HG02870 (cell line): ENCODE measurements around the gene MYH6.

Experiments used
- ATAC-seq: cut with Tn5 transposase; IDR thresholded peaks from one replicate; pipeline ENCODE4 v1.9.1; 2021; ENCODE audit warnings: mild to moderate bottlenecking, moderate library complexity; ENCODE audit not compliant: unreplicated experiment

MYH6 gene

DNA sequence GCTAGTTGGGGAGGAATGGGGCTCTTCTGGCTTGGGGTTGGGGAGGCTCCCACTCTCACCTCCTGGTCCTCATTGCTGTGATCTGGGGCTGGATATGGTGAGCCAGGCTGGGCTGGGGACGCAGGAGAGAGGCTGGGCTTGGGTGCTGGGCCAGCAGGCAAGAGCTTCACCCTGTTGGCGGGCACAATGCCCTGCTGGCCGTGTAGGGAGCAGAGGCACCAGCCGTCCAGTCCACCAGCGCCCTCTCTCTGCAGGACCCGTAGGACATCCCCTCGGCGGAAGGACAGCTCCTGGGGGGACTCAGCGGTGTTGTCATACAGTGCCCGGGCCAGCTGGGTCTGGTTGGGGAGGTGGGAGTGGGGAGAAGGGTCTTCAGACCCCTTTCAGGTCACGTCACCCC is 47.6 kb downstream of the MYH6 start:
- ATAC-seq: no peak

DNA sequence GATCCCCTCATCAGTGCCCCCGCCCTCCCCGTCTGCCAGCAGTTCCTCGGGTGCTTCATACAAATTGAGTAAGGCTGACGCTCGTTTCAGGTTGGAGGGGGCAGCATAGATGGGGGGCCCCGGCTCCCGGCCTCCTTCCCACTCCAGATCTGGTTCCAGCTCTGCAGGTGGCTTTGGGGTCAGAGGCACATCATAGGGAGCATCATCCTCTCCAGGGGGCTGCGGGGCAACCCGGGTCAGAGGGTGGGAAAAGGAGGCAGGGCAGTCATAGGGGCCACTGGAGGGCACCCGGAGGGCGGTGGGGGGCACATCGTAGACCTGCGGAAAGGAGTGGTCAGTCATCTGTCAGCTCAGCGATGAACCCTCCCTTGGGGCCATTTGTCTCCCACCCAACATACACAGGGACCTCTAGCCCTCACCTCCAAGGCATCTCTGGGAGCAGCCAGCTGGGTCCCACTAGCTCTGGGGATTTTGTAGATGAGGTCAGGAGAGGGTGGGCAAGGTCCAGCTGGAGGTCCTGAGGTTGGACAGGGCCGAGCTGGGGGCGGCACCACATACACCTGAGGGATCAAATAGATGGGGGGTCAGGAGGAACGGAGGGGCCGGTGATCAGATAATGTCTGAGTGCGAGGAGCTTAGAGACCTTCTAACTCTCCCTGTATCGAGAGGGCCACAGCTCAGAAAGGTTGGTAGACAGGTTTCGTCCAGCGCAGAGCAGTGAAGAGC is 48.2 kb downstream of the MYH6 start:
- no peak for ATAC-seq

DNA sequence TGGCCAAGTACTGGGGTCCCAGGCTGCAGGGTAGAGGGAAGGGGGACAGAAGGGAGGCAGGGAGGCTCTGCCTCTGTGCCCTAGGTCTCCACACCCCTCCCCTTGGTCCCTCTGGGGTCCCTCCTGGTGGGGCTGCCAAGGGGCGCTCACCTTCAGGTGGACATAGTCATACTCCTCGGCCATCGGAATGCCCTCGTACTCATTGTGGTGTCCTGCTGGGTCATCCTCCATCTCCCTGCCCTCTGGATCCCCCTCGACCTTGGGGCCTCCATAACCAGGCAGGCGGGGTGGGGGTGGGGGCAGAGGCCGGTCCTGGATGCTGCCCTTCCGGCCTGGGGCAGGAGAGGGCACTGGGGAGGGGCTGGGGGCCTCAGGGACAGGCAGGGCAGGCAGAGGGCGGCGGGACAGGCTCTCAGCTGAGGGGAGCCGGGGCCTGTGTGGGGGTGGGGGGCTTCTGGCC is 48.9 kb downstream of the MYH6 start:
- ATAC-seq: no peak

DNA sequence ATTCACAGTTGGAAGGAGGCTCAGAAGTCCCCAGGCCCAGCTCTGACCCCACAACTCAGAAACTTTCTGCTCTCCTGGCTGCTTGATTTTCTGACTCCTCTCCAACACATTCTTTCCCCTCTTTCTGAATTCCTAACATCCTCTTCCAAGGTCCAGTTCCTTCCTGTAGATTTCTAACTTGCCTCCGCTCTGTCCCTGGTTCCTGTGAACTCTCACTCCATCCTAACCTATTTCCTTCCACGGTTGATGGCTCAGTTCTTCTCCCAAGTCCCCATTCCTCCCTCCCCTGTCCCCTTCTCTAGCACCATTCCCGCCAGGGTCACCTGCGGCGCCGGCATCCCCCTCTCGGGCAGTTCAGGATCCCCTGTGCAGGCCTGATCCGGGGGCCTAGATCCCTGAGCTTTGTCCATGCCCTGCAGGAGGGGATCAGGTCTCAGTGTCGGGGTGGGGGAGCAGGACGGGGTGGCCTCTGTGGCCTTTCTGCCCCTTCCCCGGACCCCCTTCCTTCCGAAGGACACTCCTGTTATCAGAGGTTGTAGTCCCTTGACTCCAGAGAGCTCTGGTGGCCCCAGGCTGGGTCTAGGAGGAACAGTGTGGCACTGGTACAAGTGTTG is 49.4 kb downstream of the MYH6 start:
- no peak for ATAC-seq

DNA sequence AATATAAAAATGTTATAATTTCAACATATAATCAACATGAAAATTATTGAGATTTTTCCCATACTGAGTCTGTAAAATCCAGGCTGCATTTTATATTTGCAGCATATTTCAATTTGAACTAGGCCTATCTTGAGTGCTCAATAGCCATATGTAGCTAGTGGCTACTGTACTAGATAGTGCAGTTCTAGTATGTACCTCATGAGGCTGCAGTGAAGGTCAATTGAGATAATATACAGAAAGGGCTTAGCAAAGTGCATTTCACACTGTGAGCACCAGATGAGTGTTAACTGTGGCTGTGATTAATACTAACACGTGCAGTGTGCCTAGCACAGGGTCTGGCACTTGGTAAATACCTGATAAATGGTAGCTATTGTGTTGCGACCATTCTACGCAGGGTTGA is 50.0 kb downstream of the MYH6 start:
- no peak for ATAC-seq

DNA sequence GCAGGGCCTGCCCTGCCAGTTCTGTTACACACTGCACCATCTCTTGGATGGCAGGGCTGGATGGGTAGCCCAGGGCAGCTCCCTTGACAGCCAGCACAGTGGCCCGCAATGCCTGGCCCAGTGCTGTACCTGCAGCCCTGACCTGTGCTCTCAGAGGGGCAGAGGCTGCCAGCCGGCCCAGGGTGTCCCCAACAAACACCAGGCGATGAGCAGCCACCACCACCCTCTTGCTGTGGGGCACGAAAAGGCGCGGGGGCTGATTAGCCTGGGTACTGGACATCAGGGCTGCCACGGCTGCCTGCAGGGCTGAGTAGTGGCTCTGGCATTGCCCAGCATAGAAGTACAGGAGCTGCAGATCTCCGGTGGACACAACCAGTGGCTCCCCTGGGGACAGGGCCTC is 50.8 kb downstream of the MYH6 start:
- no peak for ATAC-seq

DNA sequence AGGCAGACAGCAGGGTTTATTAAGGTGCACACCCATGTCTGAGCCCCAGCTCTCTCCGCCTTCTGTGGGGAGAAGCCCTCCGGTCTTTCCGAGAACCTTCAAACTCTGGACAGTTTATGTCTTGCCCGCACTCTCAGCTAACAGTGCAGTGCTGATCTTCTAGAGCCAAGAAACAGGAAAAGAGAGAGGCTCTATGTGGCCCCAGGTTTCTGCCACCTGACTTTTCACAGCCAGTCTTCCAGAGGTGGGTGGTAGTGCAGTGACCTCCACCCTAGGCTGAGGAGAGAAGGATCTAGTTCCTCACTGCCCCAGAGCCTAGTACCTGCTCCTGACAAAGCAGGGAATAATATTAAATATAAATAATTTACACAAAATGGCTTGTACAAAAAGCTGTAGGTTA is 51.4 kb downstream of the MYH6 start:
- ATAC-seq: no peak

DNA sequence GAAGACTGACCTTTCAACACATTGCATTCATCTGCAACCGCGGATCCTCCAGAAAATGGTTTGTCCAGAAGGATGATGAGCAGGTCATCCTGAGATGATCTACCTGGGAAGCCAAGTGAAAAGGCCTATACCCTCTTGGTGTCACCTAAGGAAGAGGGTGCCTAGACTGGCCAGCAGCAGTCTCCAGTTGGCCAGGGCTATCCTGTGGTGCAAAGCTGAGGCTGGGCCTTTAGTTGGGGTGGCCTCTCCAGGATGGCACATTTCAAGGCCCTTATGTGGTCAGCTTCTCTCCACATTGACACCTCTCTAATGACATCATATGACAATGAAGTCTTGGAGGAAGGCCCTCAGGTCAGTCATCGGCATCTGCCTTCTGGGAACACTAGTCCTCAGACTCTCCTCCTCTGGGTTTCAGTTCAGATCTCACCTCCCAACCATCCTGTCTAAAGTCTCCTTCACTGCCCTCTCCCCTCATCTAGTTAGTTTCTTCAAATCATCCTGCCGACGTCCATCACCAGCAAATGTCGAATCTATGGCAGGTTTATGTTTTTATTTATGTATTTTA is 52.1 kb downstream of the MYH6 start:
- ATAC-seq: no peak

DNA sequence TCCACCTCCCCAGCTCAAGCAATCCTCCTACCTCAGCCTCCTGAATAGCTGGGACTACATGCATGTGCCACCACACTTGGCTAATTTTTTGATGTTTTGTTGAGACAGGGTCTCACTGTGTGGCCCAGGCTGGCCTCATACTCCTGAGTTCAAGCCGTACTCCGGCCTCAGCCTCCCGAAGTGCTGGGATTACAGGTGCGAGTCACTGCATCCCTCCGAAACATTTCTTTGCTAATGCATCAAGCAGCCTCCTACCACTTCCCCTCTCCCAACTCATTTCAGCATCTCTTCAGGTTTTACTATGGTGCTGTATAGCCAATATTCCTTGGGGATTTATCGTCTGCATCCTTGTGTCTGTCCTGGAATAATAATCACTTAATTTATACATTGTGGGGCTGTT is 53.1 kb downstream of the MYH6 start:
- no peak for ATAC-seq

DNA sequence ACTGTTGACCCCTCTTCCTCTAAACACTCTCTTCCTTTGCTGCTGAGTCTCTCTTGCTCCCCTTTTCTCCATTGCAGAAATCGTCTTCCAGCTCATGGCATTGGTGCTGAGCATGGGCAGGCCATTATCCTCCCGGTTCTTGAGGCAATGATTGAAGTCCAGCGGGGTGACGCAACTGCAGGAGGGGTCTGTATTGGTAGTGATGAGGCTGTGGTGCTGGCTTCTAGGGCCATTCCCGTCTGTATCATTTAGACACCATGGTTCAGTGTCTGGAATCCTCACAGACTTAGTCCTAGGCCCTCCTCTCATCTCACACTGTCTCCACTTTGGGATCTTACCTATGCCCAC is 54.7 kb downstream of the MYH6 start:
- ATAC-seq: no peak

DNA sequence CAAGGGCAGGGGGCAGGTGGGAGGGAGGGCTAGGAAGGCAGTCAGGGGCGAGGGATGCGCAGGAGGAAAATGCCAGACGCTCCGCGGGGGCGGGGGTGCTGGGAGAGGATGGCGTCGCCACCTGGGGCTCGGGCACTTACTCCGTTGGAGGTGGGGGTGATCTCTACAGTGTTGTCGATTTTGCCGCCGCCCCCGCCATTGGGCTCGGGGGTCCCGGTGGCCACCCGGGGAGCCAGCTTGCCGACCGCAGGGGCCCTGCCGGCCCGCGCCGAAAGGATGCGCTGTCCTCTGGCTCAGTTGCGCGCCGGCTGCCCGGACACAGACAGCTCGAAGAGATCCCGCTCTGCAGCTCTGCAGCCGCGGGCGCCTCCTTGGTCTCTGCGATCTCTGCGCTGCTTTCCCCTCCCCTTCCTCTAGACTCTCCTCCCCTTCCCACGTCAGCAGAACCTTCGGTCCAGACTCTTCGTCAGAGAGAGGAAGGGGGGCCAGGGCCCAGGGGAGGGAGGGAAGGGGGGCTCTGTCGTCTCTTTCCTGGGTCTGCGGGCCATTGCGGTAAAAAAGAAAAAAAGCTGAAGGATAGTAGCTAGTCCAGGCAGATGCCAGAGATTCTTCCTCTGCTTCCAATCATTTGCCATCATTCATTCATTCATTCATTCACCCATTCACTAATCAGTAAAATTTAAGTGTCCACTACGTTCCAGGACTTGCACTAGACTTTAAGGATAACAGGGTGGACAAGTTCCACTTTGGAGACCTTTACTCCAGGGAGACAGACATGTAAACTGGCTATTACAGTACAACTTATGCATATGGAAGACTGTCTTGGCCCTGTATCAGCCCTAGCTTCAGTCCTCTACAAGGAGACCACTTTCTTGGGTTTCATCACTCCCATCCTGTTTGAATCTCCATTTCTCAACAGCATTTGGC is 55.3 kb downstream of the MYH6 start, which contains the start of gene SLC22A17:
TSS of gene SLC22A17 (minus strand) at position 382 of the 927 bp plus-strand sequence.
- no peak for ATAC-seq

DNA sequence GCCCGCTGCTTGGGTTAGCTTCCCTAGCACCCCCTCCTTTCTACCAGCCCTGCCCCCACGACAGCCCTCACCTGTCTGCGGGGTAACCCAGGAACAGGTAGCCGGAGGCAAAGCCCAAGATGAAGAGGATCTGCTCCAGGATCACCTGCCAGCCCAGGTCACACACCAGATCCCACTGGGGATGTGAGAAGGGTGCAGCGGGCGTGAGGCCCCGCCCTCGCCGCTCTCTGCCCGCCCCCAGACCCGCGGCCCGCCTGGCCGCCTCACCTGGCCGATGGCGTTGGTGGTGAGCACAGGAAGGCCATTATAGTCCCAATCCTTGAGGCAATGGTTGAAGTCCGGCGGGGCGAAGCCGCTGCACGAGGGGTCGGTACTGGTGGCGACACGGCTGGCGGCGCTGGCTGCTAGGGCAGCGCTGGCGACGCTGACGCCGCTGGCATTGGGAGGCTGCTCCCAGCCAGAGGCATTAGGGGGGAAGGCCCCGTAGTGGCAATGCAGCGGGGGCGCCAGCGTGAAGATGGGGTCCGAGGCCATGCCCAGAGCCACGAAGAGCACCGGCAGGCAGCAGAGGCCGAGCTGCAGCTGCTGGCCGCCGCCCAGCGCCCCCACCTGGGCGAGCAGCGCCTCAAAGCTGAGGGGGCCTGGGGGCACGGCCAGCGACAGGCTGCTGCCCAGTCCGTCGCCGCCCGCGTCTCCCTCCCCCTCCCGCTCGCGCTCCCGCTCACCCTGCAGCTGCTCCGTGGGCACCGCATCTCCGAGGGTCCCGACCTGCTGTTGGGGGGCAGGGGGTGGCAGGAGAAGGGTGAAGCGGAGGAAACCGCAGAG is 56.2 kb downstream of the MYH6 start:
- no peak for ATAC-seq

DNA sequence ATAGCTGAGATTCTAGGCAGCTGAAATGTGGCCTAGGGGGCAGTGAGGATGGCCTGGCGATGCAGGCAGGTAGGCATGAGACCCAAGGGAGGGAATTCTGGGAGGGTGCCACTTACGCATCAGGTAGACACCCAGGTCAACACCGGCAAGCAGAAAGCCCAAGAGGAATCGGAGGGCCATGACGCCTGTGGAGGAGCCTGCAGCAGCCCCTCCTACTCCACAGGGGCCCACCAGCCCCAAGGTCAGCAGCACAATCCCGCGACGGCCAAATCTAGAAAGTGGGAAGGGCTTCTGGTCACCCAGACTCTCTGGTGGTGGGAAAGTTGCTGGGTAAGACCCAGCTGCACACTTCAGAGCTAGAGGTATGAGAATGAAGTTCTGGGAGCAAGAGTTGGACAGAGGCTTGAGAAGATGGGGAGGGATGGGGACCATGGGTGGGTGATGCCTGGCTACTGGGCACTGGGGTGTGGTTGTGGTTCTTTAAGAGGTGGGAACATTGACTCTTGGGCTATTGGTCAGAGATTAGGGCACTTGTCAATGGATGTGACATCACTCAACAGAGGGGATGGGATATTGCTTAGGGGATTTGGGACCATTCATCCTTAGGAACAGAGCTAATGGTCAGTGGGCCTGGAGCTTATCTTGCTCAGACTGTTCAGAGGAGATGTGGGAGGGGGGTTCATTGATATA is 58.8 kb downstream of the MYH6 start:
- no peak for ATAC-seq

DNA sequence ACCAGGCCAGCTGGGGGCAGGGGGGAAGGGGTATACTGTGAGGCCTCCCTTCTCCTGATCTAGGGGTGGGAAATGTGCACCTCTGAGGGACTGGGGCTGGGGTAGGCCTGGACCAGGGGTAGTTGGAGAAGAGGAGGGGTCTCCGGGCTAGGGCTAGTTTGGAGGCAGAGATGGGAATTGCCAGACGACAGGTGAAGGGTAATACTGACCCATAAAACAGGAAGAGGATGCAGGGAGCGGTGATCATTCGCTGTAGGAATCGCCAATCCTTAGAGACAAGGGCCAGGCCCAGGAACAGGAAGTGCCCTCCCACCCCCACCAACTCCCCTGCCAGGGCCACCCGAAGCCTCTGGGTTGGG is 59.8 kb downstream of the MYH6 start:
- no peak for ATAC-seq

DNA sequence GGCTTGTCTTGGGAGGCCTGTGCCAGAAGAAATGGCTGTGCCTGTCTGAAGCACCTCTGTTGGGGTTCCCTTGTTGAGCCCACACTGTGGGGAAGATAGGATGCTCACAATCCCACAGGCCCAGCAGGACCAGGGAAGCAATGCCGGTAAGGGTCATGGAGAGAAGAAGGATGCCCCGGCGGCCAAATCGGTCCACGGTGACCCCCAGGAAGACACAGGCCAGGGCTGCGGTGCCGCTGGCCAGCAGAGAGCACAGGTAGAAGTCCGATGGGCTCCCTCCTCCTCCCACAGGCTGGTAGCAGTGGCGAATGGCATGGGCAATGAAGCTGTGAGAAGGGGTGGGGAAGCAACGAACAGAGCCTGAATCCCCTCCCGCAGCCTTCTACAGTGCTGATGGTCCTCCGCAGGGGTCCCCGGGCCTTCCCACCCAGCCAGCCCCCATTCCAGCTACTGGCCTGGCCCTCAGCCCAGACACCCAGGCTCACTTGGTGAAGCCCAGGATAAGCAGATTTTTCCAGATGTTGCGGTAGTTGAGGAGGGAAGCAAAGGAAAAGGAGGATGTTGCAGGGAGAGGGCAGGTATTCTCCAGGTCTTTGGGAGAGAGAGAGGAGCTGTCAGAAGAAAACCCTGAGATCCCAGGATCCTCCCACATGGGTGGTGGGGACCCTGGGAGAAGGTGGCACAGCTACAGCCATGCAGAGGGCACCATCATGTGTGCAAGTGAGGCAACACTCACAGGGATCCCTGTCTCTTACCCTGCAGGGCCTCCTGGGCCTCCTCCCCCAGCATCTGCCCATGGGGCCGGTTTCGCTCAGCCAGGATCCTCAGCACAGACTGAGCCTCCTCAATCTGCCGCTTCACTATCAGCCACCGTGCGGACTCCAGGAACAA is 60.4 kb downstream of the MYH6 start:
- no peak for ATAC-seq

DNA sequence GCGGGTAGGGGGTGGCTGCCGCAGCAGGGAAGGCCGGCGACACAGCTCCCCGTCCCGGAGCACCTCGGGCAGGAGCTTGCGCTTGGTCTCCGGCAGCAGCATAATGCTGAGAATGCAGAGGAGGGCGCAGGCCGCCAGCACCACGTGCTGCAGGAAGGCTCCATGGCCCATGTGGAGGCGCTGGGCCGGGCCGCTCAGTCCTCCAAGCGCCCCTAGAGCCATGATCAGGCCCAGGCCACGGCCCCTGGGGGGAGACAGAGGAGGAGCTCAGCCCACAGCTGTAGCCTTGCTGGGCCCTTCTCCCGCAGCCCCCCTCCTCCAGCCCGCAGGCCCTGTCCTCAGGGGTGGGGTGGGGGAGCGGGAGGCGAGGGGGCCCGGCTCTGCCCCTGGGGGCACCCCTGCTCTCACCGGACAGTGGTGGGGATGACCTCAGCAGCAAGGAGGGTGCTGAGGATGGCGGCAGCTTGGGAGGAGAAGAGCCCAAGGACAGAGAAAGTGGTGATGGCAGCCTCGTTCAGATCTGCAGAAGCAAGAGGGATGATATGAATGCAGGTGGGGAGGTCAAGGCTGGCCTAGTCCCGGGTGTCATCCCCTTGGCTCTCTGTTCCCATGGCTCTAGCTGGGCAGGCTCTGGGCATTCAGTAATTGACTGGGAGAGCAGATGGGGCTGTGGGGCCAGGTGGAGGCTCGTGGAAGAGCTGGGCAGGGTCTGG is 61.2 kb downstream of the MYH6 start:
- no peak for ATAC-seq

DNA sequence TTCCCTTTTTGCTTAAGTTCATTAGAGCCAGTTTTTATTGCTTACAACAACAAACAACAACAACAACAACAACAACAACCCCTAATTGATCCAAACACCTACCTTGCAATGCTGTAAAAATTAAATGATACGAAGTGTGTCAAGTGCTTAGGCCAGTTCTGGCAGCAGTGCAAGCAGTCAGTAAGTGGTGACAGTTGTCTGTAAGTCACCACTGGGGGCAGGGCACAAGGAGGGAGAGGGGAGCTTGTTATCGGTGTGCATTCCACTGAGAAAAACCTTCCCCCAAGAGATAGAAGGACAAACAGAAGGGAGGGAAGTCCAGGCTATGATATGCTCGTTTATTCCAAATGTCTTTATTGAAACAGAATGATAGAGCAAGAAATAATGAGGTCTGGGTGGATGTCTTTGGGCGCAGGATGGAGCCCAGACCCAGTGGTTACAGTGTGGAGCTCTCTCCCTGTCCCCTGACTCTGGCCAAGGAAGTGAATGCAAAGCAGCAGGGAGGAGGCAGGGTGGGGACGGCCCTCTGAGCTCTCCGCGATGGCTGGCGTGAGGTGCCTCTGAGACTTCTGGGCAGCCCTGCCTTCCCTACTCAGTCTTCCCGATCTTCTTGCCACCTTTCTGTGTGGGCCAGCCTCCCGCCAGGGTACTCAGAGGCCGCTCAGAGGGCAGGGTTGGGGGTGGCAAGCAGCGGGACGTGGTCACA is 61.9 kb downstream of the MYH6 start:
- no peak for ATAC-seq

DNA sequence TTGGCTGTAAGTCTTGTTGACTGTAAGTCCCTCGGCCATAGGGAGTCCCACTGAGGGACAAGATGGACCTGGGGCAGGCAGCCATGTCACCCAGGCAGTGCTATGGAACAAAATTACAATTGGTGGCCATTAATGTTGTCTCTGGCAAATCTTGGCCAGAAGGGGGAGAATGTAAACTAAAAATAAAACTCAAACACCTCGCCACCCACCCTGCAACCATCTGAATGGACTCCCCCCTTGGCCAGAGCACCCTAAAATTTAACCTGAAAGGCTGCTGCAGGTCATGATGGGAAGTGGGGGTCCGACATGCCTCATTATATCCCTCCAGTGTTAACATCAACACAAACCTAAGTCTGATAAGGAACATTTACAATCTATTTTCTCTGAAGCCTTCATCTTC is 63.6 kb downstream of the MYH6 start:
- ATAC-seq: no peak
